GM21526 (cell line): ENCODE measurements around the gene PPP1R17.

Source experiments
- ATAC-seq: cut with Tn5 transposase; IDR thresholded peaks from one replicate; pipeline ENCODE4 v1.9.1; 2021; ENCODE audit warnings: moderate library complexity; ENCODE audit not compliant: unreplicated experiment, low FRiP score

The PPP1R17 gene

GRCh38 chr7:31687024-31687748, at the start of gene PPP1R17:
Gene PPP1R17 (plus strand): TSS chr7:31687215. CDS start chr7:31692442, 5,227 bp downstream.
- no peak for ATAC-seq

DNA sequence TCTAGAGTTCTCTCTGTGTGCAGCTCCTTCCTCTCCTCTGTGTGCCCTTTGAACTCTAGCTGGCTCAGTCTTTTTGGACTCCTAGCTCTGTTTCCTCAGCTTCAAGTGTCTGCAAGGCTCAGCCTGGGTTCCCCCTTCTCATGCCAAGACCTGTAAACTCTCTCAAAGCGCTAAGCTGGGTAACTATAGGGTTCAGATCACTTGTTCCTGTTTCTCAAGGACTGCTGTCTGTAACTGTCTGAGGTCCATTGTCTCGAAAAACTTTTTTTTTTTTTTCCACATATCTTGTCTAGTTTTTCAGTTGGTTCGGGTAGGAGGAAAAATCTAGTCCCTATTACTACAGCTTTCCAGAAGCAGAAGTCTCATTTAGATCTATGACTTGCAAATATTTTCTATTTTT, 46.6 kb upstream of the PPP1R17 start:
- ATAC-seq: no peak

GRCh38 chr7:31642681-31643115, 44.3 kb upstream of the PPP1R17 start:
- no peak for ATAC-seq

DNA sequence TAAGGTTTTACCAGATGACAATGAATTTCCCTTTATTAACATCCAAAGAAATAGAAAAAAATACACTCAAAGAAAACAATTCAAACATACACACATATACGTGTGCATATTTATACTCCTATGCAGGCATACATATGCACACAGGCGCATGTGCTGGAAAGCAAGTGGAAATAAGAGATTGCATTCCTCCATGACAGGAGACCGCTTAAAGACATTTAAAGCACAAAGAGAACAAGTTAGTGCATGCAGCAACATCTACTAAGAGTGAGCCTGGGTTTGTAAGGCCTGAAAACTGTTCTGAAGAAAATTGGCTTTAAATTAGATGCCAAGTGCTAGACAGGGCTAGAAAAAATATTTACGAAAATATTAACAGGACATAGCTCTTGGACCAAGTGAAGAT, 40.1 kb upstream of the PPP1R17 start:
- no peak for ATAC-seq

- no peak for ATAC-seq
These were observed 39.5 kb upstream of the PPP1R17 start for GRCh38 chr7:31647511-31647910.

DNA sequence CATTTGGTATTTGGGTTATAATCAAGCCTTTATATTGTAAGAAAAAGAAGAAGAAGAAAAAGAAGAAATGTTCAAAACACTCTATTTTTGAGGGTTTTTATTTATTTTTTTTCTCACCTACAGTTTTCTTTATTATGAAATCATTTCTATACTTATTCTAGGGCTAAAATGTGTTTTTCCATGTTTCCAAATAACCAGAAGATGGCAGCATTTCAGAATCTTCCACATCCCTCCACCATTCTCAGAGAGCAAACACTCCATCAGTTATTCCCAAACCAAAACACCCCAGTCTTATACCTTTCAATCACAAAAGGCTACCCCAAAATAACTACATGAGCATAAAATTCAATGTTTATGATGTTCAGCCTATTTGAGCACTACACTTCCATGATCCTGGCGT, 38.7 kb upstream of the PPP1R17 start:
- ATAC-seq: no peak

DNA sequence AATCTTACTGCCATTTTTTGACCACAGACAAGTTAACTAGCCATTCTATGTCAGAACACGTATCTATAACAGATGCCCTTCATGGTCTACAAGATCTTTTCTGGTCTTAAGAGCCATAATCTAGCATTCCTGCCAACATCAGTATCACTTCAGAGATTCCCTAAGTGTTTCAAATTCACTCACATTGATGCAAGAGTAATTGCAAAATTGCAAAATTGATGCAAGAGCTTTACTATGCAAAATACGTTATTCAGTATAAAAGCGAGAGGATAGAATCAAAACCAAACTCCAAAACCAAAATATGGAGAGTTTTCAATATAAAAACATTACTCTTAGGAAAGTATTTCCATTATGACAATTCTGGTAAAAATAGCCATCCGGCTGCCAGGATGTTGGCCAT, 38.1 kb upstream of the PPP1R17 start:
- ATAC-seq: no peak

GRCh38 chr7:31651234-31652062, 35.6 kb upstream of the PPP1R17 start:
- ATAC-seq: no peak

- no peak for ATAC-seq
These were observed 35.0 kb upstream of the PPP1R17 start for GRCh38 chr7:31652063-31652326.

DNA sequence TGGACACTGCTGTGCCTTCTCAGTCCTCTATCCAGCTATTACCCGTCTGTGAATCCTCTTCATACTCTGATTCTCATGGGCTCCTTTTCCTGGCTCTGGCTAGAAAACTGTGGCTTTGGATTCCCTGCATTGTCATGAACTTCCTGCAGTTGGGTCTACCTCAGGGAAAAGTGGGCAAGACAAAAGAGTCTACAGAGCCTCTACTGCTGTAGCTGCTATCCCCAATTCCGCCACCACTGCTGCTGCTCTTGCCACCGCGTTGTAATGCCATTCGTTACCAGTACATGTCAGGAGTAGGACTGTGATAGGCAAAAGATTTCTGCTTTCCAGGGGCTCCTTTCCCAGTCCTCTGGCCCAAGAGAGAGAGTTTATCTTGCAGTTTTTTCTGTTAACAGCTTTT, 23.9 kb upstream of the PPP1R17 start:
- no peak for ATAC-seq

DNA sequence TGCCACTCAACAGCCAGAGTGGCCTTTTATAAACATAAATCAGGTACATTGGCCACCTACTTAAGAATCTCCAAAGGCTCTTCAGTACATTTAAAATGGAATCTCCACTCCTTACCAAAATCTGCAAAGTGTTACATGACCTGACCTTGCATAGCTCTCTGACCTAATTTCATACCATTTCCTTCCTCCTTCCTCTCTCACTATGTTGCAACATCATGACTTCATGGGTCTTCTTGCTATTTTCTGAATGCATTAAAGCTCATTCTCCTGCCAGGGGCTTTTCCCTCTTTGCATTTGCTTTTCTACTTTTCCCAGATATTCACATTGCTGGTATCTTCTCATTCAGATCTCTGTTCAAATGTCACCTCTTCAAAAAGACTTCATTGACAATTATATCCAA, 22.1 kb upstream of the PPP1R17 start:
- ATAC-seq: no peak

DNA sequence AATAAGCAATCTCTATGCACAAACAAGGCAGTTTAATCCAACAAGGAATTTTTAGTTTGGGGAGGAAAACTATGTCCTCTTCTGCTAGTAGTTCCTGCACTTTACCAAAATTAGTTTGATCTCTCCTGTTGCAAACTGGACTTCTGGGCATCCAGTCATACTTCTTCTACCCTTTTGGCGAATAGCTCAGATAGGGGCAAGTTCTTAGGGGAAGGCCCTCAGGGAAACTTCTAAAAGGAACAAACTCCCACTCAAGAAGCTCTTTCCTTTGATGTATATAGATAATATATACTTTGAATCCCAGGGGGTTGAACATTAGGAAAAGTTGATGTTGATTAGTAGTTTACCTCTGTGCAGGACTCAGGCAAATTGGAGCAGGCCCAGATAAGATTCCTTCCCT, 21.5 kb upstream of the PPP1R17 start:
- no peak for ATAC-seq

- no peak for ATAC-seq
These were observed 17.6 kb upstream of the PPP1R17 start for GRCh38 chr7:31669461-31669860.

DNA sequence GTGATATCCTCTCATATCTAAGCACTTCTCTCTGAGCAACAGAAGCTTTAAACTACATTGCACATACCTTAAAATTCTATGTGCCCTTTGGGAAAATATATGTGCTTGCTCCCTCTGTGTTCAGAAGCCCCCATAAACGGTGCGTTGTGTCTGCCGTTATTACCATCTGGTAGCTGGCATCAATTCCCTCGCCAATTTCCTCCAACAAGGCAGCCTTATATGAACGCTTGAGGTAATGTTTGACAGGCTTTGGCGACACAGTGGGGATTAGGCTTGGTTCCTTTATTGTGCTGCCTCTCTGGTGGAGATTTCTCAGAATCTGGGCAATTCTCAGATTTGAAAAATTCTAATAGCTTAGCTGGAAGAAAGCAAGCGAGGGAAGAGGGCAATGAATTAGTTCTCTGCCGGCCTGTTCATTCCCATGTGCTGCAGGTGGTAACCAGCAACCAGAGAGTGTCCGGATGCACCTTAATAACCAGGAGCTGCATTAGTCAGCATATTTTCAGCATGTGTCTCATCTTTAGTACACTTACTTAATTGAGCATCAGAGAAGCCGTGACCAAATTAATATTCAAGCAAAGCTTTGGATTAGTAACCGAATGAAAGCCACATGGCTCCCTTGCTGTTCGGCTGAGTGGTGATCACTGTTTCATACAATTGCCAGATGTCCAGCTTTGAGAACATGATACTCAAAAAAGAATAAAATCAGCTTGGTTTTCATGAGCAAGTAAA, 7.3 kb upstream of the PPP1R17 start:
- no peak for ATAC-seq

- no peak for ATAC-seq
These were observed 3.4 kb upstream of the PPP1R17 start for GRCh38 chr7:31683445-31684225.

DNA sequence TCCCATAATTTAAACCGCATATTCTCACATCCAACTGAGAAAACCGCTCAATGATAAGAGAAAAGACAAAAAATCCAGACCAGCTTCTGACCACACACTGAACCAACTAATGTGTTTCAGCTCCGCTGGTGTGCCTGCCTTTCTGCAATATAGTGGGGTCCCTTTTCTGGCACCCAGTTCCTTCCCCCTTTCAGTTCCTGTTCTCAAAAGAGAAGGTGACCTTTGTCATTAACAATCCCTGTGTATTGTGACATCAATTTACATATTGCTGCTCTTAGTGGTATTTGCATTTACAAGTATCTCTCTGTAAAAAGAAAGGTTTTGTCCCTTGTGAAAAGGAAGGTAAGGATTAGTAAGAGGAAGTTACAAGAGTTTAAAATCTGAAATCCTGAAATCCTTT, 1.4 kb downstream of the PPP1R17 start:
- no peak for ATAC-seq

- no peak for ATAC-seq
These were observed 2.0 kb downstream of the PPP1R17 start for GRCh38 chr7:31688996-31689395.

- no peak for ATAC-seq
These were observed 3.9 kb downstream of the PPP1R17 start for GRCh38 chr7:31690935-31691334.

- no peak for ATAC-seq
These were observed 5.4 kb downstream of the PPP1R17 start for GRCh38 chr7:31692451-31692850.

- no peak for ATAC-seq
These were observed 5.9 kb downstream of the PPP1R17 start for GRCh38 chr7:31692871-31693270.
